ENCODE results near the gene ZSCAN5A. TPM values are rescaled to one million over a fixed set of nuclear protein-coding genes. Genes with fewer than 3 reads are reported as not detected.
A peak's percentile ranks its signal among the peaks of the same experiment; 100 is the strongest.

The ZSCAN5A gene
- total and polyA plus RNA-seq, 9 of the 15 experiments (the other 6 are each of a cell fraction or from before 2014, with no cell fraction given), result 5.8 to 15.3 (median 11.8) TPM

DNA sequence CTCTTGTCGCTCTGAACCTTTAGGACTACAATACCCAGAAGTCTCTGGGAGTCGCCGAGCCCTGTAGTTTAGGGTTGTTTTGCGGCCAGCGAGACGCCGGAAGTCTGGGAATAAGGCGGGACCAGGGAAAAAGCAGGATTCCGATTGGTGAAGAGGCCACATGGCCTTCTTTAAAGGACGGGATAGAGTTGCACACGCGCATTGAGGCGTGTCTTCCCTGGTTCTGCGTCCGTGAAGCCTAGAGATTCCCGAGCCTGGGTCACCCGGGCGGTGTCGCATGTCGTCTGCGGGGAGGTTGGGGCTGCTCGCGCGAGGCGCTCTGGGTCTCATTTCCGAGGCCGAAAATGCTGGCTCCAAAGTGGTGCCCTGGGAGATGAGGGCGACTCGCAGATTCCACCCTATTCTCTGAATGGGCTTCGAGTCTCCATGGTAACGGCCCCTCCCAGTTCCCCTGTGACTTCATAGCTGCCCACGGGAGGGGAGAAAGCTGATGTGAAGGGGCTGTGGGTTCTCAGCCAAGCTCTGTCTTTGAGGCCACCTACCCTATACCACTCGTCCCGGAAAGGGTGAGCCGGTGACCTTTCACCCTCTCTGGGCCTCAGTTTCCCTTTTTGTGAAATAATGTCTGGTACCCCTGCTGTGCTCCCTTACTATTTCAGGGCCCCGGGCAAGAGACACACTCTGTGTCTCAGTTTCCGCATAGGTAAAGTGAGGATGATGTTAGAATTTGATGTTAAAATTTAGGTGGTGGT, 614 bp upstream of the ZSCAN5A start (continued):
- TF ChIP-seq, protein P1, sequence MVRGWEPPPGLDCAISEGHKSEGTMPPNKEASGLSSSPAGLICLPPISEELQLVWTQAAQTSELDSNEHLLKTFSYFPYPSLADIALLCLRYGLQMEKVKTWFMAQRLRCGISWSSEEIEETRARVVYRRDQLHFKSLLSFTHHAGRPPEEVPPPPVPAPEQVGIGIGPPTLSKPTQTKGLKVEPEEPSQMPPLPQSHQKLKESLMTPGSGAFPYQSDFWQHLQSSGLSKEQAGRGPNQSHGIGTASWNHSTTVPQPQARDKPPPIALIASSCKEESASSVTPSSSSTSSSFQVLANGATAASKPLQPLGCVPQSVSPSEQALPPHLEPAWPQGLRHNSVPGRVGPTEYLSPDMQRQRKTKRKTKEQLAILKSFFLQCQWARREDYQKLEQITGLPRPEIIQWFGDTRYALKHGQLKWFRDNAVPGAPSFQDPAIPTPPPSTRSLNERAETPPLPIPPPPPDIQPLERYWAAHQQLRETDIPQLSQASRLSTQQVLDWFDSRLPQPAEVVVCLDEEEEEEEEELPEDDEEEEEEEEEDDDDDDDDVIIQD (CRISPR knock-in tag; IDR thresholded peaks at IDR 0.05), result no peak
- TF ChIP-seq CBX1 (IDR thresholded peaks at IDR 0.05; ENCODE audit: low read depth) (no peak), SNIP1 (IDR thresholded peaks at IDR 0.05; ENCODE audit: low read depth) (no peak), ZNF589 (CRISPR knock-in tag; IDR thresholded peaks at IDR 0.05; ENCODE audit: low read depth) (no peak), PTBP1 (IDR thresholded peaks at IDR 0.05; ENCODE audit: low read depth, low read length) (no peak), SAP30 (IDR thresholded peaks at IDR 0.05; ENCODE audit: borderline replicate concordance, insufficient read depth, low read depth, low read length, poor library complexity, severe bottlenecking) (peak; percentile 77), MYC (IDR thresholded peaks at IDR 0.05; ENCODE audit: low read depth, low read length) (no peak; the same call in none of the 2 replicates), MYC (CRISPR knock-in tag; IDR thresholded peaks at IDR 0.05; ENCODE audit: borderline replicate concordance, low read depth) (no peak; the same call in 1 of the 2 replicates), RAD51 (IDR thresholded peaks at IDR 0.05; ENCODE audit: borderline replicate concordance, low read depth) (peak; percentile 81; the same call in 1 of the 2 replicates), THRAP3 (IDR thresholded peaks at IDR 0.05; ENCODE audit: borderline replicate concordance) (no peak), TAF15 (IDR thresholded peaks at IDR 0.05; ENCODE audit: low read depth, low read length) (no peak), FOXJ3 (CRISPR knock-in tag; IDR thresholded peaks at IDR 0.05) (no peak), POLR2AphosphoS2 (IDR thresholded peaks at IDR 0.05; ENCODE audit: low read length) (no peak)
- TF ChIP-seq, protein P2, sequence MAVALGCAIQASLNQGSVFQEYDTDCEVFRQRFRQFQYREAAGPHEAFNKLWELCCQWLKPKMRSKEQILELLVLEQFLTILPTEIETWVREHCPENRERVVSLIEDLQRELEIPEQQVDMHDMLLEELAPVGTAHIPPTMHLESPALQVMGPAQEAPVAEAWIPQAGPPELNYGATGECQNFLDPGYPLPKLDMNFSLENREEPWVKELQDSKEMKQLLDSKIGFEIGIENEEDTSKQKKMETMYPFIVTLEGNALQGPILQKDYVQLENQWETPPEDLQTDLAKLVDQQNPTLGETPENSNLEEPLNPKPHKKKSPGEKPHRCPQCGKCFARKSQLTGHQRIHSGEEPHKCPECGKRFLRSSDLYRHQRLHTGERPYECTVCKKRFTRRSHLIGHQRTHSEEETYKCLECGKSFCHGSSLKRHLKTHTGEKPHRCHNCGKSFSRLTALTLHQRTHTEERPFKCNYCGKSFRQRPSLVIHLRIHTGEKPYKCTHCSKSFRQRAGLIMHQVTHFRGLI (CRISPR knock-in tag; IDR thresholded peaks at IDR 0.05), result no peak
- TF ChIP-seq, protein P3, sequence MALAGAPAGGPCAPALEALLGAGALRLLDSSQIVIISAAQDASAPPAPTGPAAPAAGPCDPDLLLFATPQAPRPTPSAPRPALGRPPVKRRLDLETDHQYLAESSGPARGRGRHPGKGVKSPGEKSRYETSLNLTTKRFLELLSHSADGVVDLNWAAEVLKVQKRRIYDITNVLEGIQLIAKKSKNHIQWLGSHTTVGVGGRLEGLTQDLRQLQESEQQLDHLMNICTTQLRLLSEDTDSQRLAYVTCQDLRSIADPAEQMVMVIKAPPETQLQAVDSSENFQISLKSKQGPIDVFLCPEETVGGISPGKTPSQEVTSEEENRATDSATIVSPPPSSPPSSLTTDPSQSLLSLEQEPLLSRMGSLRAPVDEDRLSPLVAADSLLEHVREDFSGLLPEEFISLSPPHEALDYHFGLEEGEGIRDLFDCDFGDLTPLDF (CRISPR knock-in tag; IDR thresholded peaks at IDR 0.05), result no peak
- TF ChIP-seq, protein P4, sequence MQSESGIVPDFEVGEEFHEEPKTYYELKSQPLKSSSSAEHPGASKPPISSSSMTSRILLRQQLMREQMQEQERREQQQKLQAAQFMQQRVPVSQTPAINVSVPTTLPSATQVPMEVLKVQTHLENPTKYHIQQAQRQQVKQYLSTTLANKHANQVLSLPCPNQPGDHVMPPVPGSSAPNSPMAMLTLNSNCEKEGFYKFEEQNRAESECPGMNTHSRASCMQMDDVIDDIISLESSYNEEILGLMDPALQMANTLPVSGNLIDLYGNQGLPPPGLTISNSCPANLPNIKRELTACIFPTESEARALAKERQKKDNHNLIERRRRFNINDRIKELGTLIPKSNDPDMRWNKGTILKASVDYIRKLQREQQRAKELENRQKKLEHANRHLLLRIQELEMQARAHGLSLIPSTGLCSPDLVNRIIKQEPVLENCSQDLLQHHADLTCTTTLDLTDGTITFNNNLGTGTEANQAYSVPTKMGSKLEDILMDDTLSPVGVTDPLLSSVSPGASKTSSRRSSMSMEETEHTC (IDR thresholded peaks at IDR 0.05), result no peak
- TF ChIP-seq, protein P5, sequence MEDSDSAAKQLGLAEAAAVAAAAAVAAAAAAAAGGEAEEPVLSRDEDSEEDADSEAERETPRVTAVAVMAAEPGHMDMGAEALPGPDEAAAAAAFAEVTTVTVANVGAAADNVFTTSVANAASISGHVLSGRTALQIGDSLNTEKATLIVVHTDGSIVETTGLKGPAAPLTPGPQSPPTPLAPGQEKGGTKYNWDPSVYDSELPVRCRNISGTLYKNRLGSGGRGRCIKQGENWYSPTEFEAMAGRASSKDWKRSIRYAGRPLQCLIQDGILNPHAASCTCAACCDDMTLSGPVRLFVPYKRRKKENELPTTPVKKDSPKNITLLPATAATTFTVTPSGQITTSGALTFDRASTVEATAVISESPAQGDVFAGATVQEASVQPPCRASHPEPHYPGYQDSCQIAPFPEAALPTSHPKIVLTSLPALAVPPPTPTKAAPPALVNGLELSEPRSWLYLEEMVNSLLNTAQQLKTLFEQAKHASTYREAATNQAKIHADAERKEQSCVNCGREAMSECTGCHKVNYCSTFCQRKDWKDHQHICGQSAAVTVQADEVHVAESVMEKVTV (CRISPR knock-in tag; IDR thresholded peaks at IDR 0.05), result no peak
- TF ChIP-seq, protein P6, sequence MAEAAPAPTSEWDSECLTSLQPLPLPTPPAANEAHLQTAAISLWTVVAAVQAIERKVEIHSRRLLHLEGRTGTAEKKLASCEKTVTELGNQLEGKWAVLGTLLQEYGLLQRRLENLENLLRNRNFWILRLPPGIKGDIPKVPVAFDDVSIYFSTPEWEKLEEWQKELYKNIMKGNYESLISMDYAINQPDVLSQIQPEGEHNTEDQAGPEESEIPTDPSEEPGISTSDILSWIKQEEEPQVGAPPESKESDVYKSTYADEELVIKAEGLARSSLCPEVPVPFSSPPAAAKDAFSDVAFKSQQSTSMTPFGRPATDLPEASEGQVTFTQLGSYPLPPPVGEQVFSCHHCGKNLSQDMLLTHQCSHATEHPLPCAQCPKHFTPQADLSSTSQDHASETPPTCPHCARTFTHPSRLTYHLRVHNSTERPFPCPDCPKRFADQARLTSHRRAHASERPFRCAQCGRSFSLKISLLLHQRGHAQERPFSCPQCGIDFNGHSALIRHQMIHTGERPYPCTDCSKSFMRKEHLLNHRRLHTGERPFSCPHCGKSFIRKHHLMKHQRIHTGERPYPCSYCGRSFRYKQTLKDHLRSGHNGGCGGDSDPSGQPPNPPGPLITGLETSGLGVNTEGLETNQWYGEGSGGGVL (CRISPR knock-in tag; IDR thresholded peaks at IDR 0.05), result no peak

Data from K562 (cell line).